NB4 (cell line): ENCODE results near the gene PCDHGA7.
"Not testable (repeated sequence)": the region's sequence is repeated elsewhere in the genome, so short reads cannot be mapped to it uniquely, and the experiment has no call there.

ENCODE experiments used
- DNase-seq: peaks from one replicate; pipeline ENCODE4 v3.0.0; 2010; ENCODE audit warnings: low read depth
- H3K4me3 ChIP-seq: one replicate; pipeline ENCODE4 v1.5.1; 2011; ENCODE audit warnings: mild to moderate bottlenecking, low read depth, low read length, moderate library complexity
- CTCF ChIP-seq: IDR thresholded peaks from one replicate; pipeline ENCODE4 v1.5.1; 2012; ENCODE audit warnings: low read depth, low read length
- MYC ChIP-seq: IDR thresholded peaks from 2 replicates; pipeline ENCODE4 v1.6.1; 2011; ENCODE audit warnings: low read depth, low read length
- POLR2A ChIP-seq: IDR thresholded peaks from 2 replicates; pipeline ENCODE4 v1.6.1; 2011; ENCODE audit warnings: mild to moderate bottlenecking; ENCODE audit not compliant: insufficient read length; ENCODE audit errors: extremely low read depth
- TF ChIP-seq, protein P1 (sequence below): IDR thresholded peaks from 2 replicates; pipeline ENCODE4 v1.6.1; 2011; ENCODE audit warnings: low read depth, low read length

The PCDHGA7 gene

DNA sequence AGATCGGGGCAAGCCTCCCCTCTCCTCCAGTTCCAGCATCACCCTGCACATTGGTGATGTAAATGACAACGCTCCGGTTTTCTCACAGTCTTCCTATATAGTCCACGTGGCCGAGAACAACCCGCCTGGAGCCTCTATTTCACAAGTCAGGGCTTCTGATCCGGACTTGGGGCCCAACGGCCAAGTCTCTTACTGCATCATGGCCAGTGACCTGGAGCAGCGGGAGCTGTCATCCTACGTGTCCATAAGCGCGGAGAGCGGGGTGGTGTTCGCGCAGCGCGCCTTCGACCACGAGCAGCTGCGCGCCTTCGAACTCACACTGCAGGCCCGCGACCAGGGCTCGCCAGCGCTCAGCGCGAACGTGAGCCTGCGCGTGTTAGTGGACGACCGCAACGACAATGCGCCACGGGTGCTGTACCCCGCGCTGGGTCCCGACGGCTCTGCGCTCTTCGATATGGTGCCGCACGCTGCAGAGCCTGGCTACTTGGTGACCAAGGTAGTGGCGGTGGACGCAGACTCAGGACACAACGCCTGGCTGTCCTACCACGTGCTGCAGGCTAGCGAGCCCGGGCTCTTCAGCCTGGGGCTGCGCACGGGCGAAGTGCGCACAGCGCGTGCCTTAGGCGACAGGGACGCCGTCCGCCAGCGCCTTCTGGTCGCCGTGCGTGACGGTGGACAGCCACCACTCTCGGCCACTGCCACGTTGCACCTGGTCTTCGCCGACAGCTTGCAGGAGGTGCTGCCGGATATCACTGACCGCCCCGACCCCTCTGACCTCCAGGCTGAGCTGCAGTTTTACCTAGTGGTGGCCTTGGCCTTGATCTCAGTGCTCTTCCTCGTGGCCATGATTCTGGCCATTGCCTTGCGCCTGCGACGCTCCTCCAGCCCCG, 6.9 kb downstream of the PCDHGA7 start:
- no peak for TF ChIP-seq POLR2A
- TF ChIP-seq, protein P1, sequence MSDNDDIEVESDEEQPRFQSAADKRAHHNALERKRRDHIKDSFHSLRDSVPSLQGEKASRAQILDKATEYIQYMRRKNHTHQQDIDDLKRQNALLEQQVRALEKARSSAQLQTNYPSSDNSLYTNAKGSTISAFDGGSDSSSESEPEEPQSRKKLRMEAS: no peak
- TF ChIP-seq CTCF: no peak
- TF ChIP-seq MYC: no peak
- H3K4me3 ChIP-seq: no peak overlapping the region
- no peak for DNase-seq

- no peak within 1 kb of the TSS for H3K4me3 ChIP-seq
- peak; percentile 29 for DNase-seq
- no peak for TF ChIP-seq MYC
Measured at GRCh38 chr5:141392429-141393198, 10.1 kb downstream of the PCDHGA7 start, which contains the start of gene PCDHGA8. TSS of gene PCDHGA8 (plus strand) at chr5:141392633. CDS start at chr5:141392814, 181 bp downstream.

- no peak overlapping the region for H3K4me3 ChIP-seq
- DNase-seq: no peak
- no peak for TF ChIP-seq MYC
- TF ChIP-seq, protein P1: no peak
- TF ChIP-seq POLR2A: no peak
- TF ChIP-seq CTCF: no peak
Measured at GRCh38 chr5:141393267-141393666, 10.7 kb downstream of the PCDHGA7 start.

- not testable (repeated sequence) for DNase-seq, H3K4me3 ChIP-seq
Measured at GRCh38 chr5:141394401-141395187, 12.1 kb downstream of the PCDHGA7 start.

- peak within 1 kb of the TSS; percentile 57 for H3K4me3 ChIP-seq
- peak; percentile 58 for TF ChIP-seq CTCF
- DNase-seq: peak; percentile 63
Measured at GRCh38 chr5:141397756-141398551, 15.4 kb downstream of the PCDHGA7 start, which contains the start of gene PCDHGB5. TSS of gene PCDHGB5 (plus strand) at chr5:141397947. CDS start at chr5:141398128, 181 bp downstream.

DNA sequence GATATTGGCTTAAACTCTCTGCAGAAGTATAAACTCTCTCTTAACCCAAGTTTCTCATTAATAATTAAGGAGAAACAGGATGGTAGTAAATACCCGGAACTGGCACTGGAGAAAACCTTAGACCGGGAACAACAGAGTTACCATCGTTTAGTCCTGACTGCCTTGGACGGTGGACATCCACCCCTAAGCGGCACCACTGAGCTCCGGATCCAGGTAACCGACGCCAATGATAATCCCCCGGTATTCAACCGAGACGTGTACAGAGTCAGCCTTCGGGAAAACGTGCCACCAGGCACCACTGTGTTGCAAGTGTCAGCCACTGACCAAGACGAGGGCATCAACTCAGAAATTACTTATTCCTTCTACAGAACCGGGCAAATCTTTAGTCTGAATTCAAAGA, 16.1 kb downstream of the PCDHGA7 start:
- no peak for DNase-seq
- H3K4me3 ChIP-seq: no peak overlapping the region
- TF ChIP-seq, protein P1: no peak
- no peak for TF ChIP-seq POLR2A
- no peak for TF ChIP-seq CTCF
- no peak for TF ChIP-seq MYC
